Measurements from ENCODE around the gene RALB. TPM values are rescaled to one million over a fixed set of nuclear protein-coding genes. Genes with fewer than 3 reads are reported as not detected.

Gene RALB
- total RNA-seq, 1 donor from 2014 or later = 25.4 TPM

GRCh38 chr2:120321721-120322284 lies 69.2 kb downstream of the RALB start:
- Mint-ChIP-seq H3K4me3 (ENCODE audit: unreplicated experiment) (no peak overlapping the region), H3K36me3 (ENCODE audit: unreplicated experiment) (no peaks in the 10 kb centered on the region), H3K9me3 (ENCODE audit: unreplicated experiment) (no peaks in the 10 kb centered on the region), H3K27ac (ENCODE audit: unreplicated experiment) (no peak overlapping the region), H3K4me1 (ENCODE audit: unreplicated experiment) (peaks cover 2% of the 10 kb centered on the region), H3K27me3 (ENCODE audit: unreplicated experiment) (peaks cover 29% of the 10 kb centered on the region)
- no peak for TF ChIP-seq CTCF (IDR thresholded peaks at IDR 0.05)
- no peak for DNase-seq (ENCODE audit: extremely low spot score, unreplicated experiment)

- H3K4me1 Mint-ChIP-seq (ENCODE audit: unreplicated experiment) = peaks cover 2% of the 10 kb centered on the region
- TF ChIP-seq CTCF (IDR thresholded peaks at IDR 0.05) = no peak
- DNase-seq (ENCODE audit: extremely low spot score, unreplicated experiment) = no peak
- H3K9me3 Mint-ChIP-seq (ENCODE audit: unreplicated experiment) = no peaks in the 10 kb centered on the region
- no peaks in the 10 kb centered on the region for H3K36me3 Mint-ChIP-seq (ENCODE audit: unreplicated experiment)
- peaks cover 34% of the 10 kb centered on the region for H3K27me3 Mint-ChIP-seq (ENCODE audit: unreplicated experiment)
- H3K27ac Mint-ChIP-seq (ENCODE audit: unreplicated experiment) = no peak overlapping the region
- H3K4me3 Mint-ChIP-seq (ENCODE audit: unreplicated experiment) = no peak overlapping the region
Measured at GRCh38 chr2:120322329-120322728, 69.7 kb downstream of the RALB start.

- no peak for DNase-seq (ENCODE audit: extremely low spot score, unreplicated experiment)
- no peak for TF ChIP-seq CTCF (IDR thresholded peaks at IDR 0.05)
- H3K27ac Mint-ChIP-seq (ENCODE audit: unreplicated experiment) = no peak overlapping the region
- peaks cover 37% of the 10 kb centered on the region for H3K27me3 Mint-ChIP-seq (ENCODE audit: unreplicated experiment)
- no peaks in the 10 kb centered on the region for H3K9me3 Mint-ChIP-seq (ENCODE audit: unreplicated experiment)
- H3K36me3 Mint-ChIP-seq (ENCODE audit: unreplicated experiment) = no peaks in the 10 kb centered on the region
- no peak overlapping the region for H3K4me3 Mint-ChIP-seq (ENCODE audit: unreplicated experiment)
- peaks cover 2% of the 10 kb centered on the region for H3K4me1 Mint-ChIP-seq (ENCODE audit: unreplicated experiment)
Measured at GRCh38 chr2:120323214-120323613, 70.6 kb downstream of the RALB start.

GRCh38 chr2:120323807-120324399 lies 71.3 kb downstream of the RALB start:
- Mint-ChIP-seq H3K36me3 (ENCODE audit: unreplicated experiment) (no peaks in the 10 kb centered on the region), H3K27me3 (ENCODE audit: unreplicated experiment) (peaks cover 39% of the 10 kb centered on the region), H3K9me3 (ENCODE audit: unreplicated experiment) (no peaks in the 10 kb centered on the region), H3K27ac (ENCODE audit: unreplicated experiment) (no peak overlapping the region), H3K4me3 (ENCODE audit: unreplicated experiment) (no peak overlapping the region), H3K4me1 (ENCODE audit: unreplicated experiment) (peaks cover under 1% of the 10 kb centered on the region)
- TF ChIP-seq CTCF (IDR thresholded peaks at IDR 0.05) = no peak
- no peak for DNase-seq (ENCODE audit: extremely low spot score, unreplicated experiment)

GRCh38 chr2:120324933-120325332 lies 72.3 kb downstream of the RALB start:
- no peak overlapping the region for H3K27ac Mint-ChIP-seq (ENCODE audit: unreplicated experiment)
- H3K4me1 Mint-ChIP-seq (ENCODE audit: unreplicated experiment) = no peaks in the 10 kb centered on the region
- peaks cover 47% of the 10 kb centered on the region for H3K27me3 Mint-ChIP-seq (ENCODE audit: unreplicated experiment)
- H3K4me3 Mint-ChIP-seq (ENCODE audit: unreplicated experiment) = no peak overlapping the region
- TF ChIP-seq CTCF (IDR thresholded peaks at IDR 0.05) = no peak
- DNase-seq (ENCODE audit: extremely low spot score, unreplicated experiment) = no peak
- H3K9me3 Mint-ChIP-seq (ENCODE audit: unreplicated experiment) = no peaks in the 10 kb centered on the region
- H3K36me3 Mint-ChIP-seq (ENCODE audit: unreplicated experiment) = no peaks in the 10 kb centered on the region
